Esophagus muscularis mucosa (tissue), 4 donors: ENCODE data around the gene KIF14.

Source experiments
- EP300 ChIP-seq: sonication (generic); formaldehyde crosslinking; IDR thresholded peaks from one replicate; pipeline ENCODE4 v1.6.1; 2017; ENCODE audit warnings: antibody characterized with exemption
- POLR2A ChIP-seq: fragments of 450-650 bp; IDR thresholded peaks from one replicate; pipeline ENCODE4 v1.6.1; 2017; ENCODE audit warnings: antibody characterized with exemption, moderate library complexity, mild to moderate bottlenecking, low read depth
- TF ChIP-seq, protein P1 (sequence below), 3 experiments: fragments of 200-600 bp in 2 of 3; fragments of 450-650 bp in 1 of 3; sonication (generic) in 2 of 3; IDR thresholded peaks; one replicate each; pipeline ENCODE4 v1.5.1; 2017 to 2019; ENCODE audit warnings: antibody characterized with exemption in 3 of 3, mild to moderate bottlenecking in 2 of 3, moderate library complexity in 1 of 3

DNA sequence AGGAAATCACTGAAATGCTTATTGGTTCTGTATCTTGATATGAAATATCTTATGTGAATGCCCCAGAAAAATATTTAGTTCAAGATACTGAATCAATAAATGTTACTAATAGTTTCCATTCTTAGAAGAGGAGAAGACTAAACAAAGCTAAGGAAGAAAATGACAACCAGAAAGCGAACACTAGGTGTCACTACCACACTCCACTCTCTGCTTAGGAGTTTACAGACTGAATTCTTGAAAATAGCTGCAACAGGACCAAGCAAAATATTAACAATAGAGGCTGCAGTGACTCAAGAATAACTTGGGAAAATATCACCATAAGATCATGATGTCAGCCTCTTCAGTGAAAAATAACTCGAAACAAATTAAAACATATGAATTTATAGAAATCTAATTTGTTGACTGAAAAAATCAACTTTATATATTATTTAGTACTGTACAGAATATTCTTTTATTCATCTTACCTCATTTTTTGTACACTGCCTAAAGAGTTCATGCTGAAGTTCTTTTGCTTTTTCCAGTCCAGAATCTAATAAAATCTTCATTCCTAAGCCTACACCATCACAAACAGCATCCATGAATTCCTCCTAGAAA is 61.6 kb downstream of the KIF14 start:
- TF ChIP-seq, protein P1, sequence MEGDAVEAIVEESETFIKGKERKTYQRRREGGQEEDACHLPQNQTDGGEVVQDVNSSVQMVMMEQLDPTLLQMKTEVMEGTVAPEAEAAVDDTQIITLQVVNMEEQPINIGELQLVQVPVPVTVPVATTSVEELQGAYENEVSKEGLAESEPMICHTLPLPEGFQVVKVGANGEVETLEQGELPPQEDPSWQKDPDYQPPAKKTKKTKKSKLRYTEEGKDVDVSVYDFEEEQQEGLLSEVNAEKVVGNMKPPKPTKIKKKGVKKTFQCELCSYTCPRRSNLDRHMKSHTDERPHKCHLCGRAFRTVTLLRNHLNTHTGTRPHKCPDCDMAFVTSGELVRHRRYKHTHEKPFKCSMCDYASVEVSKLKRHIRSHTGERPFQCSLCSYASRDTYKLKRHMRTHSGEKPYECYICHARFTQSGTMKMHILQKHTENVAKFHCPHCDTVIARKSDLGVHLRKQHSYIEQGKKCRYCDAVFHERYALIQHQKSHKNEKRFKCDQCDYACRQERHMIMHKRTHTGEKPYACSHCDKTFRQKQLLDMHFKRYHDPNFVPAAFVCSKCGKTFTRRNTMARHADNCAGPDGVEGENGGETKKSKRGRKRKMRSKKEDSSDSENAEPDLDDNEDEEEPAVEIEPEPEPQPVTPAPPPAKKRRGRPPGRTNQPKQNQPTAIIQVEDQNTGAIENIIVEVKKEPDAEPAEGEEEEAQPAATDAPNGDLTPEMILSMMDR (IDR thresholded peaks at IDR 0.05), result peak; percentile 35 to 56 (median 35)
- no peak for TF ChIP-seq POLR2A
- no peak for TF ChIP-seq EP300
